DOHH2 (cell line): Measurements from ENCODE around the gene INTS14.
"Not testable (repeated sequence)": the region's sequence is repeated elsewhere in the genome, so short reads cannot be mapped to it uniquely, and the experiment has no call there.

Experiments
- H3F3A ChIP-seq: fragments of 200-600 bp; sonication (generic), shearing (Covaris generic); 2 replicates; pipeline ENCODE4 v1.6.0; 2016; ENCODE audit warnings: antibody characterized with exemption, mild to moderate bottlenecking; ENCODE audit not compliant: control insufficient read depth, insufficient read depth
- H3K27ac ChIP-seq: fragments of 200-600 bp; sonication (generic); 2 replicates; pipeline ENCODE4 v1.5.1; 2014; ENCODE audit warnings: low read depth, mild to moderate bottlenecking, low read length, moderate library complexity
- H3K27me3 ChIP-seq: fragments of 200-600 bp; sonication (generic); 2 replicates; pipeline ENCODE4 v1.6.1; 2014; ENCODE audit warnings: mild to moderate bottlenecking, low read length, mixed read lengths; ENCODE audit not compliant: control insufficient read depth
- H3K36me3 ChIP-seq: fragments of 200-600 bp; sonication (generic); 2 replicates; pipeline ENCODE4 v1.6.1; 2014; ENCODE audit warnings: mild to moderate bottlenecking, low read length, moderate library complexity, mixed read lengths; ENCODE audit not compliant: control insufficient read depth
- H3K4me1 ChIP-seq: fragments of 200-600 bp; sonication (generic); 2 replicates; pipeline ENCODE4 v1.6.1; 2014; ENCODE audit warnings: mild to moderate bottlenecking, low read length, mixed read lengths; ENCODE audit not compliant: control insufficient read depth
- H3K4me2 ChIP-seq: fragments of 200-600 bp; sonication (generic); 2 replicates; pipeline ENCODE4 v1.6.0; 2014; ENCODE audit warnings: mild to moderate bottlenecking, low read length, moderate library complexity
- H3K4me3 ChIP-seq: fragments of 200-600 bp; sonication (generic); 2 replicates; pipeline ENCODE4 v1.5.1; 2014; ENCODE audit warnings: mild to moderate bottlenecking, low read length, mixed read lengths
- H3K79me2 ChIP-seq: fragments of 200-600 bp; sonication (generic); 2 replicates; pipeline ENCODE4 v1.6.1; 2014; ENCODE audit warnings: mild to moderate bottlenecking, low read length, mixed read lengths; ENCODE audit not compliant: control insufficient read depth
- H3K9me2 ChIP-seq: fragments of 200-600 bp; sonication (generic); replicated peaks from 2 replicates; pipeline ENCODE4 v1.6.1; 2014; ENCODE audit warnings: mild to moderate bottlenecking, low read length, mixed read lengths; ENCODE audit not compliant: control insufficient read depth
- H3K9me3 ChIP-seq: fragments of 200-600 bp; sonication (generic); 2 replicates; pipeline ENCODE4 v1.6.1; 2014; ENCODE audit warnings: antibody characterized with exemption, low read length, mixed read lengths; ENCODE audit not compliant: control insufficient read depth, insufficient read depth
- H4K20me1 ChIP-seq: fragments of 200-600 bp; sonication (generic); 2 replicates; pipeline ENCODE4 v1.6.0; 2014; ENCODE audit warnings: low read depth, mild to moderate bottlenecking, antibody characterized with exemption, low read length, moderate library complexity; ENCODE audit not compliant: control insufficient read depth, insufficient read depth
- CTCF ChIP-seq: fragments of 200-600 bp; sonication (generic); IDR thresholded peaks from one replicate; pipeline ENCODE4 v1.5.1; 2014; ENCODE audit warnings: antibody characterized with exemption, mild to moderate bottlenecking, low read depth, low read length; ENCODE audit not compliant: poor library complexity, severe bottlenecking
- EZH2phosphoT487 ChIP-seq: fragments of 200-600 bp; sonication (generic); IDR thresholded peaks from 2 replicates; pipeline ENCODE4 v1.6.1; 2017; ENCODE audit warnings: borderline replicate concordance, mild to moderate bottlenecking, antibody characterized with exemption, low read length, moderate library complexity, mixed read lengths

INTS14 gene

GRCh38 chr15:65558336-65558735, 52.6 kb downstream of the INTS14 start:
- Histone ChIP-seq H3K36me3 (peaks cover 83% of the 10 kb centered on the region), H3K9me2 (no peaks in the 10 kb centered on the region), H3K4me3 (no peak overlapping the region), H3K4me1 (no peaks in the 10 kb centered on the region), H3K27ac (no peak overlapping the region), H3F3A (no peaks in the 10 kb centered on the region), H3K27me3 (no peaks in the 10 kb centered on the region), H3K79me2 (peaks cover 8% of the 10 kb centered on the region), H3K4me2 (no peak overlapping the region), H4K20me1 (no peaks in the 10 kb centered on the region), H3K9me3 (no peaks in the 10 kb centered on the region)
- TF ChIP-seq EZH2phosphoT487: no peak

GRCh38 chr15:65556622-65557021, 54.3 kb downstream of the INTS14 start:
- Histone ChIP-seq H4K20me1 (no peaks in the 10 kb centered on the region), H3K36me3 (peaks cover 72% of the 10 kb centered on the region), H3K4me3 (no peak overlapping the region), H3K27ac (no peak overlapping the region), H3K79me2 (peaks cover 15% of the 10 kb centered on the region), H3K4me1 (no peaks in the 10 kb centered on the region), H3K9me3 (no peaks in the 10 kb centered on the region), H3K27me3 (no peaks in the 10 kb centered on the region), H3F3A (no peaks in the 10 kb centered on the region), H3K9me2 (no peaks in the 10 kb centered on the region), H3K4me2 (no peak overlapping the region)
- TF ChIP-seq EZH2phosphoT487: no peak
- TF ChIP-seq CTCF: no peak

- peaks cover 45% of the 10 kb centered on the region for H3K79me2 ChIP-seq
- H3K4me3 ChIP-seq: no peak overlapping the region
Measured at GRCh38 chr15:65553691-65554090, 57.2 kb downstream of the INTS14 start.

GRCh38 chr15:65552851-65553250, 58.1 kb downstream of the INTS14 start:
- not testable (repeated sequence) for H3K4me1 ChIP-seq, H3F3A ChIP-seq, H3K9me2 ChIP-seq, H3K27ac ChIP-seq, H3K27me3 ChIP-seq, H3K4me3 ChIP-seq, H3K4me2 ChIP-seq, H3K9me3 ChIP-seq, H4K20me1 ChIP-seq
- peaks cover 46% of the 10 kb centered on the region for H3K36me3 ChIP-seq
- H3K79me2 ChIP-seq: peaks cover 53% of the 10 kb centered on the region

More at GRCh38 chr15:65553691-65554090, 57.2 kb downstream of the INTS14 start:
- Histone ChIP-seq H3K4me2 (no peak overlapping the region), H4K20me1 (0 out of 2 replicates have a peak, but pooled peaks cover 4% of the 10 kb centered on the region), H3F3A (no peaks in the 10 kb centered on the region), H3K27ac (no peak overlapping the region), H3K9me3 (no peaks in the 10 kb centered on the region), H3K4me1 (no peaks in the 10 kb centered on the region), H3K27me3 (no peaks in the 10 kb centered on the region), H3K9me2 (no peaks in the 10 kb centered on the region), H3K36me3 (peaks cover 55% of the 10 kb centered on the region)
- TF ChIP-seq CTCF: no peak
- no peak for TF ChIP-seq EZH2phosphoT487
